ENCODE measurements around the gene TXNRD2.

- TF ChIP-seq CTCF (IDR thresholded peaks at IDR 0.05; ENCODE audit: borderline replicate concordance, extremely low read depth, low read length, poor library complexity, severe bottlenecking) (no peak), EZH2 (IDR thresholded peaks at IDR 0.05; ENCODE audit: borderline replicate concordance, low read depth, low read length, severe bottlenecking) (no peak)
Measured at GRCh38 chr22:19927696-19928095, 13.9 kb downstream of the TXNRD2 start.
